ENCODE measurements around the gene EYA2. TPM values are rescaled to one million over a fixed set of nuclear protein-coding genes. Genes with fewer than 3 reads are reported as not detected.

Gene EYA2
- total RNA-seq, 1 donor from 2014 or later: 0.62 TPM

DNA sequence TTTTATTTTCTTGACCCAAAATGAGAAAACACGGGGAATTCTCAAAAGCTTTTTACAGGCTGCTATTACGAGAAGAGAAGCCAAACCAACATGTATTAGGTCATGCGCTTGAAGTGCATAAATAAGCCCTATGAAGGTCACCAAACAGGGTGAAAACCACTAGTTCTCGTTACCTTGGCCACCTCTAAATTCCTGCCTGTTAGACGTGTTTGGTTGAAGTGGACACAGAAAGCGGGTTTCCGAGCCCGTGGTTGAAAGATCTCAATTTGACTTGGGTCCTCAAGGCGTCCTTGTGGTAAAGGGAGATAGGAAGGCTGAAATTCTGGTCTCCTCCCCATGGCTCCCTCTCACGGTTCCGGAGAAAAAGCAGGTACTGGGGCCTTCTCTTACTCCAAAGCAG lies 6.2 kb downstream of the EYA2 start:
- no peak for DNase-seq
- Mint-ChIP-seq H3K4me3 (no peak overlapping the region), H3K9me3 (no peaks in the 10 kb centered on the region), H3K4me1 (no peaks in the 10 kb centered on the region), H3K36me3 (ENCODE audit: low read depth) (no peaks in the 10 kb centered on the region), H3K27me3 (peaks cover 27% of the 10 kb centered on the region), H3K27ac (no peak overlapping the region)
- ChIA-PET CTCF (no interaction called here), POLR2A (no interaction called here)
- no peak for TF ChIP-seq CTCF (IDR thresholded peaks at IDR 0.05)
- ATAC-seq (ENCODE audit: low read depth): no peak
- intact Hi-C loops (cut with micrococcal nuclease): no loop called here

DNA sequence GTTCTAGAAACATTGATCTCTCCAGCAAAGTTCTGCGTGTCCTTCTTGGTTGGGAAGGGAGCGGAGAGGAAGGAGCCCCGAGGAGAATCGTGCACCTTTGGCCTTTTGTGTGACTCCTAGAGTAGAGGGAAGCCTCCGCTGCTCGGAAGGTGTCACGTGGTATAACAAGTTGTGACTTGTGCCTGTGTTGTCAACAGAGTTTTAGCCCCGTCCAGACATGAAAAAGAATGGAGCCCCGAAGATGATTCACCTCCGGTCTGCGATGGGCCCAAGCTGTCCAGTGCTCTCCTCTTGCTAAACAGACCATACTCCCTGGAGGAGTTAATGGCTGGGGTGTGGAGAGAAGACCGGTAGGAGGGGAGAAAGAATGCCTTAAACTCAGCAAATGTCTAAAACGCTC lies 7.0 kb downstream of the EYA2 start:
- CTCF ChIA-PET: no interaction called here
- Mint-ChIP-seq H3K36me3 (ENCODE audit: low read depth) (no peaks in the 10 kb centered on the region), H3K4me3 (no peak overlapping the region), H3K9me3 (no peaks in the 10 kb centered on the region), H3K27ac (no peak overlapping the region), H3K4me1 (no peaks in the 10 kb centered on the region), H3K27me3 (peaks cover 21% of the 10 kb centered on the region)
- no peak for DNase-seq
- no peak for TF ChIP-seq CTCF (IDR thresholded peaks at IDR 0.05)
- intact Hi-C loops (cut with micrococcal nuclease): no loop called here
- ATAC-seq (ENCODE audit: low read depth): no peak
- POLR2A ChIA-PET: no interaction called here

DNA sequence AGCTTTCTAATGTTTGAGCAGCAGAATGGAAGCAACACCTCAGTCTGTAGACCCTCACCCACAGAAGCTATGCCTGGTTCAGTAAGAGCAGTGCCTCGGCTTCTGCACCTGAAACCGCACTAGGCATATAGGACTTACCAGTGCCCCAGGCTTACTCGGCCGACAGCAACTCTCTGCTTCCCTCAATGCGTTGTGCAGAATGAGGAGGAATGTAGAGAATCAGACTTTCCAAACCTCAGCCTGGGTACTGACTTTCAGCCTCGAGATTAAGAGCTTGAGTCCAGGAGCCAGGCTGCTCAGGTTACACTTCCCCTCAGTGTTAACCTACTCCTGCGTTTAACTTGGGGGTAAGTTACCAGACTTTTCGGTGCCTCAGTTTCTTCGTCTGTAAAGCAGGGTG lies 8.6 kb downstream of the EYA2 start:
- H3K4me1 Mint-ChIP-seq: no peaks in the 10 kb centered on the region
- ChIA-PET CTCF (no interaction called here), POLR2A (no interaction called here)
- no peak for TF ChIP-seq CTCF (IDR thresholded peaks at IDR 0.05)
- H3K9me3 Mint-ChIP-seq: no peaks in the 10 kb centered on the region
- peaks cover 11% of the 10 kb centered on the region for H3K27me3 Mint-ChIP-seq
- H3K27ac Mint-ChIP-seq: no peak overlapping the region
- intact Hi-C loops (cut with micrococcal nuclease): no loop called here
- H3K4me3 Mint-ChIP-seq: no peak overlapping the region
- no peak for ATAC-seq (ENCODE audit: low read depth)
- no peaks in the 10 kb centered on the region for H3K36me3 Mint-ChIP-seq (ENCODE audit: low read depth)
- DNase-seq: no peak

DNA sequence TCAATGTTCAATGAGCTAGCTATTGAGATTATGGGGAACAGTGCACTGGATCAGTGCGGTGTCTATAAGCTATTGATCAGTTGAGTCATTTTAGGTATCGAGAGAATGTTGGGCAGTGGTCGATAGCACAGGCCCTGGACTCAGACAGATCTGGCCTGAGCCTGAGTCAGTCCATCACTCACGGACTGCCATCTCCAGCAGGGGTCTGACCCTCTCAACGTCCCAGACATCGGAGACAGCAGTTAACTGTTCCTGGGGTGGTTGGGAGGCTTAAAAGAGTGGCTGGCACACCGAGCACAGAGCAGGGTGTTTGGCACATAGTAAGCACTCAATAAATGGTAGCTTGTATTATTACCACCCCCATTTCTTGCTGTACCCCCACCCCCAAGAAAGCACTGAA lies 9.3 kb downstream of the EYA2 start:
- peaks cover 10% of the 10 kb centered on the region for H3K27me3 Mint-ChIP-seq
- no peaks in the 10 kb centered on the region for H3K4me1 Mint-ChIP-seq
- H3K4me3 Mint-ChIP-seq: no peak overlapping the region
- no peak for ATAC-seq (ENCODE audit: low read depth)
- no peak for DNase-seq
- no peaks in the 10 kb centered on the region for H3K9me3 Mint-ChIP-seq
- intact Hi-C loops (cut with micrococcal nuclease): no loop called here
- no peak overlapping the region for H3K27ac Mint-ChIP-seq
- no peaks in the 10 kb centered on the region for H3K36me3 Mint-ChIP-seq (ENCODE audit: low read depth)
- ChIA-PET POLR2A (no interaction called here), CTCF (no interaction called here)
- TF ChIP-seq CTCF (IDR thresholded peaks at IDR 0.05): no peak

DNA sequence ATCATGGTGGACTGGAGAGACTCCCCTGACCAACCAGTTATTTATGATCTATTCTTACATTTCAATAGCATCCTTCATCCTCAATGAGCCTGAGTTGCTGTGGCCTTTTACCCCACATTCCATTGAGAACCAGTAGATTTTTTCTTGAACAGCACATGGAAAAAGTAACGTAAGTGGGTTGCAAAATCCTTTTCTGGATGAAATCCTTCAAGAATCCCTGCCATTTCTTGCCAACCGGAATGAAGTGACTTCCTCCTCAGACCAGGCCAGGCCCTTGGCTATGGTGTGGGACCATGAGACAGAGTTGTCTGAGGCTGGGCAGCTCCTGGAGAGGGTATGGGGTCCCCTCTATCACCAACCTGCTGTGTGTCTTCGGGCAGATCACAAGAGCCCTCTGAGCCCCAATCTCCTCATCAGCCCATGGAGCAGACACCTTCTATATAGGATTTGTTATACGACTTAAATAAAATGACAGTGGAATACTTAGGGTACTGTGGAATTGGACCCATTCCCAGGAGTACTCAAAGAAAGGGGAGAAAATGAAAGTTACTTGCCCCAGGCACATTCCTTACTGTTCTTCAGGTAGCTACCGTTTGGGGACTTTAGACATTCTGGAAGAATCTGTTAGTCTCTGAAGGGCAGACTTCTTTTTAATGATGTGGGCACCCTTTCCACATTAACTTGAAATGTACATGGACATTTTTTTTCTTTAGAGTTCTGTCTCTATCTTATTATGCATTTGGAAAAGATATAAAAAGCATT lies 10.9 kb downstream of the EYA2 start:
- Mint-ChIP-seq H3K4me1 (no peaks in the 10 kb centered on the region), H3K27ac (no peak overlapping the region), H3K36me3 (ENCODE audit: low read depth) (no peaks in the 10 kb centered on the region), H3K9me3 (no peaks in the 10 kb centered on the region), H3K4me3 (no peak overlapping the region), H3K27me3 (peaks cover 2% of the 10 kb centered on the region)
- ChIA-PET CTCF (no interaction called here), POLR2A (no interaction called here)
- ATAC-seq (ENCODE audit: low read depth) (no peak), DNase-seq (no peak)
- intact Hi-C loops (cut with micrococcal nuclease): no loop called here
- no peak for TF ChIP-seq CTCF (IDR thresholded peaks at IDR 0.05)
